ENCODE data around the gene GPA33. TPM values are rescaled to one million over a fixed set of nuclear protein-coding genes. Genes with fewer than 3 reads are reported as not detected.

Gene GPA33
- total and polyA plus RNA-seq, 8 donors = 0.11 to 0.55 (median 0.27) TPM; not detected in 2

DNA sequence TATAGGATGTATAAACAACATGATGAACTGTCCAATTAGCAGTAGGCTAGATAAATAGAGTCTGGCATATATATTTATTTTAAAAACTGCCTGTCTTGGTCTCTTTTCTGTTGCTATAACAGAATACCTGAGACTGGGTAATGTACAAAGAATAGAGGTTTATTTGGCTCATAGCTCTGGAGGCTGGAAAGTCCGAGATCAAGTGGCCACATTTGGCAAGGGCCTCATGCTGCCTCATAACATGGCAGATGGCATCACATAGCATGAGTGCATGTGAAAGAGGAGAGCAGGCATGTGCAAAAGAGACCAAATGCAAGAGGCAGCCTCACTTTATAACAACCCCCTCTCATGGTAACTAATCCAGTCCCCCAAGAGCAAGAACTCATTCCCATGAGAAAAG lies 9.7 kb upstream of the GPA33 start:
- ATAC-seq (no peak), DNase-seq (no peak)
- Histone ChIP-seq H3K9me3 (no peaks in the 10 kb centered on the region), H3K27me3 (peaks cover 0 to 11% of the 10 kb centered on the region in 2 donors), H3K4me3 (no peak overlapping the region), H3K27ac (no peak overlapping the region), H3K36me3 (no peaks in the 10 kb centered on the region), H3K4me1 (no peaks in the 10 kb centered on the region)
- intact Hi-C loops (cut with DNase I) = no loop called here
- TF ChIP-seq, protein P1, sequence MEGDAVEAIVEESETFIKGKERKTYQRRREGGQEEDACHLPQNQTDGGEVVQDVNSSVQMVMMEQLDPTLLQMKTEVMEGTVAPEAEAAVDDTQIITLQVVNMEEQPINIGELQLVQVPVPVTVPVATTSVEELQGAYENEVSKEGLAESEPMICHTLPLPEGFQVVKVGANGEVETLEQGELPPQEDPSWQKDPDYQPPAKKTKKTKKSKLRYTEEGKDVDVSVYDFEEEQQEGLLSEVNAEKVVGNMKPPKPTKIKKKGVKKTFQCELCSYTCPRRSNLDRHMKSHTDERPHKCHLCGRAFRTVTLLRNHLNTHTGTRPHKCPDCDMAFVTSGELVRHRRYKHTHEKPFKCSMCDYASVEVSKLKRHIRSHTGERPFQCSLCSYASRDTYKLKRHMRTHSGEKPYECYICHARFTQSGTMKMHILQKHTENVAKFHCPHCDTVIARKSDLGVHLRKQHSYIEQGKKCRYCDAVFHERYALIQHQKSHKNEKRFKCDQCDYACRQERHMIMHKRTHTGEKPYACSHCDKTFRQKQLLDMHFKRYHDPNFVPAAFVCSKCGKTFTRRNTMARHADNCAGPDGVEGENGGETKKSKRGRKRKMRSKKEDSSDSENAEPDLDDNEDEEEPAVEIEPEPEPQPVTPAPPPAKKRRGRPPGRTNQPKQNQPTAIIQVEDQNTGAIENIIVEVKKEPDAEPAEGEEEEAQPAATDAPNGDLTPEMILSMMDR (IDR thresholded peaks at IDR 0.05) = no peak

DNA sequence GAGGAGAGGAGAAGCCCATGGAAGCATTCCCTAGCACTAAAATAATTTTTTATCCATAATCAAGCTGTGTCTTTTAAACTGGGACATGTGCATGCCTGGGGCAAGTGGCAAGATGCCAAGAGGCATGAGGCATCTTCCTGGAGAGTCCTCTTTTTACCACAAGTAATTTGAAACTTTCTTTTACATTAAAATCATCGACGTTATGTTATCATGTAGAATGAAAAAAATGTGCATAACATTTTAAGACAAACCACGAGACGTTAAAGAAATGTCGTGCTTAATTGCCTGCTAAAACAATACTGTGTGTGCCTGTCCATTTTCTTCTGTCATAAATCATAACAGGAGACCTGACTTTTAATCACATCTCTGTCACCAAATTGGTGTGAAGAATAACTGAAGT lies 5.2 kb upstream of the GPA33 start:
- intact Hi-C loops (cut with DNase I) = no loop called here
- Histone ChIP-seq H3K36me3 (no peaks in the 10 kb centered on the region), H3K27ac (no peak overlapping the region), H3K9me3 (no peaks in the 10 kb centered on the region), H3K27me3 (peaks cover 0 to 11% of the 10 kb centered on the region in 2 donors), H3K4me1 (peaks cover 0 to 1% of the 10 kb centered on the region in 2 donors), H3K4me3 (no peak overlapping the region)
- DNase-seq (no peak), ATAC-seq (no peak)
- TF ChIP-seq, protein P1 (IDR thresholded peaks at IDR 0.05) = no peak

DNA sequence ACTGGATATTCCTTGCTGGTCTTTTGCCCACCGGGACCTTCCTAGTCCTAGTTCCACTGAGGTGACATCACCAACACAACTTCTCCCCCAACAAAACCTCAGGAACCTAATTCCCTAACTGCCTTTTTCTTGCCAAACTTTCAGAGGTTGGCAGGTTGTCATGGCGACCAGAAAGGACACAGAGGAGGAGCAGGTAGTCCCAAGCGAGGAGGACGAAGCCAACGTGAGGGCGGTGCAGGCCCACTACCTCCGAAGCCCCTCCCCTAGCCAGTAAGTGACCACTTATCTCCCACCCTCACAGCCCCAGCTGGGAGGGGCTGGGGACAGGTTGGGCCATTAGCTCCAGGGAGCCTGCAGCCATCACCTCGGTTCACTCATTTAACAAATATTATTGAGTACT lies 4.5 kb upstream of the GPA33 start:
- H3K4me1 ChIP-seq = peaks cover 0 to 3% of the 10 kb centered on the region in 2 donors
- no peaks in the 10 kb centered on the region for H3K36me3 ChIP-seq
- TF ChIP-seq, protein P1 (IDR thresholded peaks at IDR 0.05) = no peak
- intact Hi-C loops (cut with DNase I) = no loop called here
- DNase-seq = no peak
- no peak overlapping the region for H3K4me3 ChIP-seq
- ATAC-seq = no peak
- H3K27me3 ChIP-seq = peaks cover 0 to 4% of the 10 kb centered on the region in 2 donors
- H3K9me3 ChIP-seq = no peaks in the 10 kb centered on the region
- no peak overlapping the region for H3K27ac ChIP-seq

DNA sequence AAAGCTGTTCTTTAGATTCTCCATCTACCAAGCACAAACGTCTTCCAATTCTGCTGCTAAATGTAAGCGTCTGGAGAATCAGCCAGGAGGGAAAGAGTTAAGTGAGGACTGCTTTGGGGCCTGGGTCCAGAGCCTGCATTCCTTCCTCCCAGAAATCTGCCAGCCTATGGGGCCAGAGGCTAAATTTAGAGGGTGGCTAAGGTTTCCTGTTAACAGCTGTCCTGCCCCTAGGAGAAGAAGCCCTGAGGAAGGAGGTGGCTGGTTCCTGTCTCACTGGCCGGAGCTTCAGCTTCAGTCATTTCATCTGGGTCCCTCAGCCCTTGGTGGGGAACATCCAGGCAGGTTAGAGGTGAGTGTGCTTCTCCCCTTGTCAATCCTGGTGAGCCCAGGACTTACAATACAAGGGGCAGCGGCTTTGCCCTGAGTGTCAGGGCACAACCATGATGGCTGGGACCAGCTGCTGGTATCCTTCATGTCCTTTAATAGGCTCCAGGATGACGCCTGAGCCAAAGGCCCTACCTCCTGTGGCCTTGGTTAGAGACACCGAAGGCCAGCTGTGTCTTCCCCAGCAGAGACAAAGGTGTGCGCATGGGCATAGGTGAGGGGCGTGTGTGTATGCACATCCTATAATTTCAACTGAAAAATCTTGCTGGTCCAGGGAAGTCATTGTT lies 3.8 kb upstream of the GPA33 start, which contains the start of gene STYXL2:
Gene STYXL2 (plus strand): TSS at position 230 of the 671 bp plus-strand sequence. CDS start 775 bp downstream, outside the sequence.
- intact Hi-C loops (cut with DNase I) = no loop called here
- Histone ChIP-seq H3K4me3 (no peak within 1 kb of the TSS), H3K27ac (no peak within 1 kb of the TSS), H3K4me1 (peaks cover 0 to 3% of the 10 kb centered on the region in 2 donors), H3K27me3 (no peaks in the 10 kb centered on the region), H3K9me3 (no peaks in the 10 kb centered on the region), H3K36me3 (no peaks in the 10 kb centered on the region)
- TF ChIP-seq, protein P1 (IDR thresholded peaks at IDR 0.05) = no peak
- no peak for DNase-seq
- ATAC-seq = no peak

DNA sequence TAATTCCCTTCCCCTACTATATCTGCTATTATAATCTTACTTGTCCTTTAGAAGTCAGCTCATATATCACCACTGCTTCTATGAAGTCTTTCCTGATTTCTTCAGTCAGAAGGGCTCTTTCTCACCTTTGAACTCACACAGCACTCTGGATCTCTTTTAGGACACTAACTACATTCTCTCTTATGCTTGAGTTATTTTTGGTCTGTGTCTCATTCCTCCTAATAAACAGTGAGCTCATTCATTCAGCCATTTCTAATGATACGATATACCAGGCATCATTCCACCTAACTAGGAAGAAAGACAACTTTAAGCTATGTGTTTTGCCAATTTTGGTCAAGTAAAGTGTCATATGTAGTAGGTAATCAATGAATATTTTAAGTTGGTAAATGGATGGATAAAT lies 2.5 kb upstream of the GPA33 start:
- intact Hi-C loops (cut with DNase I) = no loop called here
- no peak for DNase-seq
- no peak overlapping the region for H3K4me3 ChIP-seq
- TF ChIP-seq, protein P1 (IDR thresholded peaks at IDR 0.05) = no peak
- H3K36me3 ChIP-seq = no peaks in the 10 kb centered on the region
- H3K4me1 ChIP-seq = peaks cover 0 to 3% of the 10 kb centered on the region in 2 donors
- ATAC-seq = no peak
- H3K27me3 ChIP-seq = no peaks in the 10 kb centered on the region
- H3K9me3 ChIP-seq = no peaks in the 10 kb centered on the region
- no peak overlapping the region for H3K27ac ChIP-seq
